H1 (cell line): ENCODE data around the gene AHNAK2. TPM values are rescaled to one million over a fixed set of nuclear protein-coding genes. Genes with fewer than 3 reads are reported as not detected.

Experiments used
- CTCF ChIA-PET: fragments of 300-600 bp; sonication (Branson Sonifier 250); formaldehyde crosslinking; loops from one replicate; lab custom pipeline; 2021; ENCODE audit not compliant: partially characterized antibody; lab: Charles Lee
- POLR2A ChIA-PET: fragments of 300-600 bp; sonication (Branson Sonifier 250); formaldehyde crosslinking; loops from one replicate; lab custom pipeline; 2021; ENCODE audit warnings: inconsistent platforms; ENCODE audit not compliant: partially characterized antibody; lab: Charles Lee
- DNase-seq, 2 experiments: peaks; one replicate each; pipeline versions ENCODE4 v3.0.0 to v3.0.0-alpha.2; 2010 to 2022; ENCODE audit warnings: low spot score in 2 of 2, low read depth in 1 of 2, mixed read lengths in 1 of 2
- FAIRE-seq: peaks from 2 replicates; lab custom pipeline; 2011; peaks lifted over from hg19 to GRCh38; lab: Jason Lieb, UNC
- H2AFZ ChIP-seq: 2 replicates; pipeline ENCODE4 v1.8.1; 2012; ENCODE audit warnings: low read length, inconsistent platforms
- H2AK5ac ChIP-seq: 2 replicates; pipeline ENCODE4 v1.6.1; 2013; ENCODE audit warnings: low read depth, low read length
- H2BK120ac ChIP-seq: replicated peaks from 2 replicates; pipeline ENCODE3; 2013; ENCODE audit warnings: low read depth, low read length, inconsistent platforms
- H2BK12ac ChIP-seq: 2 replicates; pipeline ENCODE4 v1.6.1; 2013; ENCODE audit warnings: low read depth, low read length
- H2BK15ac ChIP-seq: 2 replicates; pipeline ENCODE4 v1.6.1; 2013; ENCODE audit warnings: low read length
- H2BK20ac ChIP-seq: 2 replicates; pipeline ENCODE4 v1.6.1; 2013; ENCODE audit warnings: low read length
- H2BK5ac ChIP-seq: 2 replicates; pipeline ENCODE4 v1.6.1; 2013; ENCODE audit warnings: low read depth, low read length
- H3K14ac ChIP-seq: 2 replicates; pipeline ENCODE4 v1.6.1; 2013; ENCODE audit warnings: inconsistent platforms; ENCODE audit not compliant: insufficient read length
- H3K18ac ChIP-seq: 2 replicates; pipeline ENCODE4 v1.6.1; 2013; ENCODE audit warnings: low read length; ENCODE audit errors: extremely low read depth
- H3K23ac ChIP-seq: 2 replicates; pipeline ENCODE4 v1.6.1; 2013; ENCODE audit warnings: inconsistent platforms; ENCODE audit not compliant: insufficient read length
- H3K23me2 ChIP-seq: 2 replicates; pipeline ENCODE4 v1.6.1; 2013; ENCODE audit warnings: low read depth, low read length
- H3K27ac ChIP-seq: 2 replicates; pipeline ENCODE4 v1.6.1; 2011; ENCODE audit warnings: low read depth, low read length, inconsistent platforms
- H3K27me3 ChIP-seq, 4 experiments: replicated peaks in 1 of 4; 1 replicate in 1 of 4; 2 replicates in 3 of 4; pipeline versions ENCODE4 v1.6.1 to v1.8.1; 2011 to 2013; ENCODE audit warnings: low read length in 3 of 4, mild to moderate bottlenecking in 3 of 4, inconsistent platforms in 2 of 4, mixed read lengths in 2 of 4, moderate library complexity in 1 of 4; ENCODE audit not compliant: control insufficient read depth in 3 of 4, insufficient read depth in 3 of 4; ENCODE audit errors: extremely low read depth in 1 of 4
- H3K36me3 ChIP-seq, 4 experiments: 2 replicates each; pipeline versions ENCODE4 v1.6.1 to v1.8.1; 2011 to 2013; ENCODE audit warnings: mild to moderate bottlenecking in 4 of 4, low read length in 3 of 4, moderate library complexity in 2 of 4, control low read depth in 1 of 4, inconsistent platforms in 1 of 4; ENCODE audit not compliant: insufficient read depth in 4 of 4, control insufficient read depth in 2 of 4
- H3K4ac ChIP-seq: replicated peaks from 2 replicates; pipeline ENCODE3; 2013; ENCODE audit warnings: low read length, low read depth, mixed read lengths, inconsistent platforms; ENCODE audit not compliant: insufficient read length
- H3K4me1 ChIP-seq, 4 experiments: replicated peaks in 1 of 4; 1 replicate in 1 of 4; 2 replicates in 3 of 4; pipeline versions ENCODE4 v1.6.1 to v1.8.1; 2011 to 2013; ENCODE audit warnings: low read length in 3 of 4, inconsistent platforms in 2 of 4, mixed read lengths in 1 of 4; ENCODE audit not compliant: insufficient read depth in 4 of 4, control insufficient read depth in 3 of 4
- H3K4me2 ChIP-seq, 2 experiments: 2 replicates each; pipeline versions ENCODE4 v1.6.1 to v1.8.1; 2011 to 2013; ENCODE audit warnings: low read depth in 2 of 2, low read length in 2 of 2, control low read depth in 1 of 2, inconsistent platforms in 1 of 2, mild to moderate bottlenecking in 1 of 2; ENCODE audit not compliant: insufficient read depth in 1 of 2
- H3K4me3 ChIP-seq, 4 experiments: fragments of 200-600, 300-600 bp in 1 of 4; sonication (generic), shearing (Covaris generic), sonication (Bioruptor Twin) in 1 of 4; 2 replicates each; pipeline versions ENCODE4 v1.5.1 to v1.8.1; 2011 to 2016; ENCODE audit warnings: low read length in 4 of 4, low read depth in 3 of 4, control low read depth in 2 of 4, inconsistent platforms in 2 of 4, mild to moderate bottlenecking in 2 of 4, mixed read lengths in 1 of 4, moderate library complexity in 1 of 4; ENCODE audit not compliant: insufficient read depth in 2 of 4; ENCODE audit errors: extremely low read depth in 1 of 4
- H3K56ac ChIP-seq: replicated peaks from 2 replicates; pipeline ENCODE3; 2013; ENCODE audit warnings: low read depth, mild to moderate bottlenecking, mixed read lengths, low read length, inconsistent platforms; ENCODE audit not compliant: insufficient read length
- H3K79me1 ChIP-seq: 2 replicates; pipeline ENCODE4 v1.6.1; 2013; ENCODE audit warnings: low read depth, low read length, control low read depth
- H3K79me2 ChIP-seq, 2 experiments: 2 replicates each; pipeline versions ENCODE4 v1.6.1 to v1.8.1; 2012 to 2013; ENCODE audit warnings: low read length in 2 of 2, mild to moderate bottlenecking in 2 of 2, inconsistent platforms in 1 of 2; ENCODE audit not compliant: insufficient read depth in 2 of 2, control insufficient read depth in 1 of 2
- H3K9ac ChIP-seq, 4 experiments: replicated peaks in 1 of 4; 1 replicate in 1 of 4; 2 replicates in 3 of 4; pipeline versions ENCODE4 v1.6.1 to v1.8.1; 2011 to 2013; ENCODE audit warnings: low read depth in 3 of 4, low read length in 3 of 4, control low read depth in 2 of 4, mild to moderate bottlenecking in 2 of 4, moderate library complexity in 2 of 4, inconsistent platforms in 1 of 4; ENCODE audit errors: extremely low read depth in 1 of 4
- H3K9me3 ChIP-seq, 2 experiments: 2 replicates each; pipeline versions ENCODE4 v1.6.1 to v1.8.1; 2012 to 2013; ENCODE audit warnings: mild to moderate bottlenecking in 2 of 2, moderate library complexity in 2 of 2, control low read depth in 1 of 2, inconsistent platforms in 1 of 2, low read depth in 1 of 2, low read length in 1 of 2, mixed read lengths in 1 of 2; ENCODE audit not compliant: insufficient read depth in 2 of 2
- H4K20me1 ChIP-seq, 2 experiments: replicated peaks in 1 of 2; 2 replicates each; pipeline versions ENCODE3 to v1.8.1; 2011 to 2013; ENCODE audit warnings: inconsistent platforms in 2 of 2, low read length in 2 of 2, mild to moderate bottlenecking in 1 of 2; ENCODE audit not compliant: insufficient read depth in 2 of 2, control insufficient read depth in 1 of 2
- H4K5ac ChIP-seq: 2 replicates; pipeline ENCODE4 v1.6.1; 2013; ENCODE audit warnings: low read length, low read depth, mixed read lengths, inconsistent platforms; ENCODE audit not compliant: insufficient read length
- H4K8ac ChIP-seq: 2 replicates; pipeline ENCODE4 v1.8.0; 2013; ENCODE audit warnings: mild to moderate bottlenecking, moderate library complexity, low read length, inconsistent platforms; ENCODE audit not compliant: insufficient read depth; ENCODE audit errors: extremely low read depth
- H4K91ac ChIP-seq: replicated peaks from 2 replicates; pipeline ENCODE3; 2013; ENCODE audit warnings: low read length, mixed read lengths, inconsistent platforms; ENCODE audit not compliant: insufficient read length
- ASH2L ChIP-seq: fragments of 200-600, 300-600 bp; sonication (generic); IDR thresholded peaks from one replicate; pipeline ENCODE4 v1.7.1; 2017; ENCODE audit warnings: low read length
- ATF3 ChIP-seq: IDR thresholded peaks from 2 replicates; pipeline ENCODE4 v1.6.1; 2011; ENCODE audit warnings: low read depth, mild to moderate bottlenecking, low read length; ENCODE audit not compliant: insufficient read depth
- EP300 ChIP-seq, 2 experiments: IDR thresholded peaks; 1 replicate in 1 of 2; 2 replicates in 1 of 2; pipeline ENCODE4 v1.6.1; 2011 to 2012; ENCODE audit warnings: low read depth in 2 of 2, low read length in 2 of 2, mild to moderate bottlenecking in 2 of 2, borderline replicate concordance in 1 of 2, inconsistent platforms in 1 of 2, moderate library complexity in 1 of 2
- EZH2 ChIP-seq: fragments of 200-600 bp; sonication (generic); IDR thresholded peaks from 2 replicates; pipeline ENCODE4 v1.7.1; 2012; ENCODE audit warnings: low read depth, mild to moderate bottlenecking, moderate library complexity, low read length, inconsistent platforms; ENCODE audit not compliant: severe bottlenecking
- HDAC2 ChIP-seq, 2 experiments: fragments of 300-600 bp in 1 of 2; sonication (generic) in 1 of 2; IDR thresholded peaks; 2 replicates each; pipeline ENCODE4 v1.6.1; 2011 to 2012; ENCODE audit warnings: low read depth in 2 of 2, low read length in 2 of 2, mild to moderate bottlenecking in 2 of 2, moderate library complexity in 2 of 2, borderline replicate concordance in 1 of 2, inconsistent platforms in 1 of 2
- RFX5 ChIP-seq: IDR thresholded peaks from 2 replicates; pipeline ENCODE4 v1.6.1; 2011; ENCODE audit warnings: low read depth, low read length, improper control_type of control experiment, borderline replicate concordance
- SIN3A ChIP-seq, 2 experiments: IDR thresholded peaks in 1 of 2; conservative IDR thresholded peaks in 1 of 2; 2 replicates each; pipeline ENCODE4 v1.6.1; 2011 to 2012; ENCODE audit warnings: low read length in 2 of 2, improper control_type of control experiment in 1 of 2, low read depth in 1 of 2, mild to moderate bottlenecking in 1 of 2
- SIRT6 ChIP-seq: IDR thresholded peaks from one replicate; pipeline ENCODE4 v1.7.1; 2012; ENCODE audit warnings: low read length, inconsistent platforms
- SP2 ChIP-seq: IDR thresholded peaks from 2 replicates; pipeline ENCODE4 v1.6.1; 2012; ENCODE audit warnings: mild to moderate bottlenecking, low read length, inconsistent platforms
- WGBS, 2 experiments: shearing (Covaris generic) in 1 of 2; methylation state at CpG; one replicate each; pipeline versions ENCODE4 v1.1.6 to v1.1.7; 2013 to 2015; ENCODE audit warnings: low lambda C conversion rate in 2 of 2, mixed read lengths in 2 of 2, inconsistent platforms in 1 of 2, low coverage in 1 of 2, missing lambda C conversion rate in 1 of 2; ENCODE audit not compliant: insufficient replicate concordance in 2 of 2, insufficient coverage in 1 of 2, insufficient read length in 1 of 2; ENCODE audit errors: extremely low coverage in 1 of 2, missing lambda C conversion rate in 1 of 2; 5-methylcytosine and 5-hydroxymethylcytosine counted together
- polyA plus RNA-seq, 7 experiments: library from polyadenylated mRNA; depleted of rRNA in 3 of 7; stranded (reverse) in 5 of 7; unstranded in 2 of 7; fragments of >200 nt in 5 of 7; fragments of 200-250 nt in 2 of 7; gene quantifications; 1 replicate in 5 of 7; 2 replicates in 1 of 7; 4 replicates in 1 of 7; pipeline versions ENCODE4 v1.2.1 to v1.2.3, GENCODE V29; 2011 to 2013; ENCODE audit warnings: missing spikeins in 2 of 7, mixed read lengths in 2 of 7
- total RNA-seq: library from RNA; stranded (reverse); fragmentation: NEBNext Ultra II Directional; extraction: Animal tissue kit (Norgen Biotek cat#: 25700); gene quantifications from 2 replicates; pipeline ENCODE4 v1.2.1, GENCODE V29; 2021

AHNAK2 gene
- total and polyA plus RNA-seq, 2 of the 8 experiments (the other 6 are each of a cell fraction or from before 2014, with no cell fraction given): 0.95 to 2.0 TPM

GRCh38 chr14:105020815-105021655 lies 42.9 kb upstream of the AHNAK2 start, which contains the start of gene CDCA4:
Gene CDCA4, minus strand, starts transcription at chr14:105021083. Its CDS starts 9,154 bp downstream, at chr14:105011929.
- Histone ChIP-seq H2AFZ (peak within 1 kb of the TSS; percentile 84), H2BK12ac (no peak within 1 kb of the TSS), H3K4me2 (peak within 1 kb of the TSS; percentile 89 to 94), H4K91ac (no peak within 1 kb of the TSS), H3K79me1 (peaks cover 12% of the 10 kb centered on the region), H3K18ac (peak within 1 kb of the TSS; percentile 71), H2BK20ac (no peak within 1 kb of the TSS), H3K14ac (no peak within 1 kb of the TSS), H3K27me3 (no peaks in the 10 kb centered on the region), H4K5ac (peak within 1 kb of the TSS; percentile 77), H2BK15ac (0 out of 2 replicates have a peak within 1 kb of the TSS, but pooled peaks have one; percentile 29), H3K56ac (peak within 1 kb of the TSS; percentile 20), H3K4ac (peak within 1 kb of the TSS; percentile 79), H3K4me1 (peaks cover 0 to 8% (median 7%) of the 10 kb centered on the region in 4 experiments; a peak in 5 of 7 replicates), H3K4me3 (peak within 1 kb of the TSS; percentile 78 to 98 (median 86)), H4K8ac (peak within 1 kb of the TSS; percentile 92), H3K23me2 (peaks cover 18% of the 10 kb centered on the region), H3K36me3 (peaks cover 0 to 12% (median 0%) of the 10 kb centered on the region in 4 experiments; a peak in 1 of 8 replicates), H3K27ac (peak within 1 kb of the TSS; percentile 82; the same call in 1 of the 2 replicates), H3K9me3 (no peaks in the 10 kb centered on the region), H4K20me1 (peaks cover 23 to 26% of the 10 kb centered on the region in 2 experiments), H2AK5ac (no peak within 1 kb of the TSS; the same call in 1 of the 2 replicates), H3K9ac (peak within 1 kb of the TSS; percentile 75 to 95 (median 81)), H3K79me2 (peaks cover 41 to 44% of the 10 kb centered on the region in 2 experiments), H2BK120ac (no peak within 1 kb of the TSS), H3K23ac (no peak within 1 kb of the TSS), H2BK5ac (peak within 1 kb of the TSS; percentile 41; the same call in 1 of the 2 replicates)
- ChIA-PET CTCF (interaction anchor here (0.6 to 1.8 kb wide), 7 partner anchors 21 to 198 kb away, joined by 3 to 8 read pairs (median 3); partner anchors contain the start of gene JAG2), POLR2A (interaction anchor here (0.6 to 1.8 kb wide), 9 partner anchors 13 to 40 kb away, joined by 3 to 7 read pairs (median 4); no protein-coding TSS in a partner anchor)
- 0% methylated on average over 27 of the region's 115 CpGs; no CpG with 5 or more reads in 1 of the 2 experiments for WGBS, 2 experiments
- DNase-seq: peak; percentile 74 to 97
- FAIRE-seq: no peak
- TF ChIP-seq RFX5 (no peak), ATF3 (peak; percentile 81), EZH2 (no peak), EP300 (IDR thresholded peaks at IDR 0.05; ENCODE audit: borderline replicate concordance in 1 of 2, low read depth in 2 of 2, low read length in 2 of 2) (no peak), ASH2L (peak; percentile 54), SIN3A (conservative IDR thresholded peaks at IDR 0.05 in 1 of 2, IDR thresholded peaks at IDR 0.05 in 1 of 2; ENCODE audit: low read depth in 1 of 2, low read length in 2 of 2) (no peak), SP2 (no peak), SIRT6 (no peak), HDAC2 (IDR thresholded peaks at IDR 0.05; ENCODE audit: borderline replicate concordance in 1 of 2, low read depth in 2 of 2, low read length in 2 of 2) (peak in 1 of 2 experiments; percentile 7; a peak in 1 of 4 replicates)
